GM12878 (cell line): ENCODE data around the gene PRUNE2. TPM values are rescaled to one million over a fixed set of nuclear protein-coding genes. Genes with fewer than 3 reads are reported as not detected.

Source experiments
- ATAC-seq: fragments of 200-7000 bp; cut with Tn5 transposase; 3 replicates; pipeline ENCODE4 v1.9.1; 2020; ENCODE audit warnings: mild to moderate bottlenecking, moderate library complexity
- BruUV-seq: library from RNA; stranded (reverse); fragments of 400-500 nt; replicated peaks from 2 replicates; lab custom pipeline; 2021; lab: Mats Ljungman, UMichigan
- CTCF ChIA-PET: fragments of 300-600 bp; sonication (Branson Sonifier 250); formaldehyde crosslinking; extraction: SDS; loops from one replicate; lab custom pipeline; 2021; ENCODE audit warnings: inconsistent platforms; lab: Yijun Ruan, JAX
- POLR2A ChIA-PET: fragments of 350-600 bp; formaldehyde crosslinking; extraction: SDS; loops from one replicate; lab custom pipeline; 2021; ENCODE audit warnings: inconsistent platforms; lab: Charles Lee
- RAD21 ChIA-PET: fragments of 300-600 bp; sonication (Branson Sonifier 250); formaldehyde crosslinking; loops from one replicate; lab custom pipeline; 2023; ENCODE audit warnings: antibody characterized with exemption; ENCODE audit not compliant: unreplicated experiment; lab: Charles Lee
- SMC1A ChIA-PET: fragments of 300-600 bp; sonication (Branson Sonifier 250); formaldehyde crosslinking; loops from one replicate; lab custom pipeline; 2023; ENCODE audit not compliant: unreplicated experiment, uncharacterized antibody; lab: Charles Lee
- DNase-seq: peaks from one replicate; pipeline ENCODE4 v3.0.0-alpha.2; 2011; ENCODE audit warnings: low read depth, low spot score
- FAIRE-seq: peaks from 3 replicates; lab custom pipeline; 2011; peaks lifted over from hg19 to GRCh38; lab: Jason Lieb, UNC
- H2AFZ ChIP-seq: 2 replicates; pipeline ENCODE4 v1.6.0; 2011; ENCODE audit warnings: low read depth, low read length, control low read depth; ENCODE audit not compliant: control insufficient read depth
- H3K27ac ChIP-seq: 2 replicates; pipeline ENCODE4 v1.5.1; 2011; ENCODE audit warnings: control low read depth; ENCODE audit not compliant: control insufficient read depth, insufficient read depth
- H3K27me3 ChIP-seq, 2 experiments: replicated peaks in 1 of 2; 2 replicates each; pipeline versions ENCODE4 v1.6.0 to v1.6.1; 2011; ENCODE audit warnings: low read length in 1 of 2; ENCODE audit not compliant: control insufficient read depth in 2 of 2, insufficient read depth in 2 of 2
- H3K36me3 ChIP-seq, 2 experiments: 2 replicates each; pipeline ENCODE4 v1.5.1; 2011; ENCODE audit warnings: low read length in 1 of 2; ENCODE audit not compliant: control insufficient read depth in 2 of 2, insufficient read depth in 2 of 2
- H3K4me1 ChIP-seq: 2 replicates; pipeline ENCODE4 v1.6.1; 2011; ENCODE audit warnings: mild to moderate bottlenecking, low read length, moderate library complexity, mixed read lengths; ENCODE audit not compliant: control insufficient read depth, insufficient read depth
- H3K4me2 ChIP-seq: 2 replicates; pipeline ENCODE4 v1.6.0; 2011; ENCODE audit warnings: control low read depth; ENCODE audit not compliant: control insufficient read depth, insufficient read depth
- H3K4me3 ChIP-seq: fragments of 200-600 bp; sonication (generic); 2 replicates; pipeline ENCODE4 v1.5.1; 2016
- H3K79me2 ChIP-seq: 2 replicates; pipeline ENCODE4 v1.6.0; 2011; ENCODE audit warnings: low read length; ENCODE audit not compliant: control insufficient read depth, insufficient read depth
- H3K9ac ChIP-seq: 2 replicates; pipeline ENCODE4 v1.8.0; 2011; ENCODE audit warnings: low read length, control low read depth, mixed read lengths; ENCODE audit not compliant: control insufficient read depth, insufficient read depth
- H3K9me3 ChIP-seq: replicated peaks from 3 replicates; pipeline ENCODE4 v1.5.1; 2011; ENCODE audit warnings: mild to moderate bottlenecking, low read length; ENCODE audit not compliant: control insufficient read depth, insufficient read depth
- H4K20me1 ChIP-seq: 2 replicates; pipeline ENCODE4 v1.6.0; 2011; ENCODE audit not compliant: control insufficient read depth, insufficient read depth
- BRCA1 ChIP-seq: IDR thresholded peaks from 2 replicates; pipeline ENCODE4 v1.6.1; 2011; ENCODE audit warnings: low read depth, low read length, improper control_type of control experiment
- HCFC1 ChIP-seq: fragments of 150-350 bp; IDR thresholded peaks from 2 replicates; pipeline ENCODE4 v1.6.1; 2014; ENCODE audit warnings: low read length
- SMARCA5 ChIP-seq: fragments of 450-650 bp; IDR thresholded peaks from 2 replicates; pipeline ENCODE4 v1.6.1; 2017; ENCODE audit warnings: mild to moderate bottlenecking
- WGBS: methylation state at CpG from one replicate; pipeline ENCODE4 v1.1.6; 2016; ENCODE audit warnings: low lambda C conversion rate; ENCODE audit not compliant: insufficient replicate concordance, insufficient coverage; ENCODE audit errors: missing lambda C conversion rate; 5-methylcytosine and 5-hydroxymethylcytosine counted together
- in situ Hi-C: fragments of 300-500 bp; cut with MboI; formaldehyde crosslinking; loops from 9 replicates; pipeline ENCODE4 v1.14.3; 2018; ENCODE audit warnings: mixed read lengths
- intact Hi-C: fragments of 100-400 bp; cut with micrococcal nuclease; formaldehyde crosslinking; loops from one replicate; pipeline ENCODE4 v1.14.2; 2022; ENCODE audit not compliant: unreplicated experiment
- polyA plus RNA-seq, 11 experiments: library from polyadenylated mRNA; depleted of rRNA in 4 of 11; unstranded in 6 of 11; stranded (reverse) in 5 of 11; fragments of >200 nt; fragmentation: Nextera tagmentation in 4 of 11; fragmentation: Illumina TruSeq in 1 of 11; extraction: Ambion mirVana in 4 of 11; extraction: Trizol in 1 of 11; gene quantifications; 1 replicate in 1 of 11; 2 replicates in 10 of 11; pipeline versions ENCODE4 v1.2.1 to v1.2.3, GENCODE V29; 2011 to 2016; ENCODE audit warnings: inconsistent platforms in 2 of 11, missing spikeins in 2 of 11, low read depth in 1 of 11
- total RNA-seq, 4 experiments: library from RNA; depleted of rRNA in 3 of 4; stranded (reverse); fragments of >200 nt in 3 of 4; fragmentation: Illumina TruSeq in 1 of 4; extraction: Trizol in 1 of 4; gene quantifications; 2 replicates each; pipeline versions ENCODE4 v1.2.1 to v1.2.3, GENCODE V29; 2013 to 2021
- TF ChIP-seq, protein P1 (sequence below): fragments of 450-650 bp; IDR thresholded peaks from 2 replicates; pipeline ENCODE4 v1.6.1; 2016; ENCODE audit warnings: mild to moderate bottlenecking
- TF ChIP-seq, protein P2 (sequence below): fragments of 450-650 bp; IDR thresholded peaks from 2 replicates; pipeline ENCODE4 v1.6.1; 2017; ENCODE audit warnings: mild to moderate bottlenecking, moderate library complexity

PRUNE2 gene
- total and polyA plus RNA-seq, 10 of the 15 experiments (the other 5 are each of a cell fraction or from before 2014, with no cell fraction given): 0.07 to 0.63 (median 0.25) TPM

DNA sequence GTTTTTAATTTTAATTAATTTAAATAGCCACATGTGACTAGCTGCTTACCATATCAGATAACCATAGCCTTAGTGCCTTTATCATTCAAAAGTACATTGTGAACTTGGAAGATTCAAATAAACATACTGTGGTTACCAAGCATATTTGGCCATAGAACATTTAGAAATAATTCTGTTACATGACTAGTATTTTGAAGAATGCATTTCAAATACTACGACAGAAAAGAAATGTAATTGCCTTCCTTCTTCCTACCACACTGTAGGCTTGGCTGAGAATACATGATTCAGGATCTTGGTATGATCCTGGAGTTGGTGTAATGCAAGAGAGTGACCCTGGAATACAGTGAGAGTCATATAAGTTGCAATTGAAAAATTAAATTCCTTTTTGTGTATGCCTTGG lies 251.3 kb downstream of the PRUNE2 start:
- Histone ChIP-seq H3K4me3 (no peak overlapping the region), H3K9me3 (no peaks in the 10 kb centered on the region), H3K27ac (no peak overlapping the region), H3K27me3 (no peaks in the 10 kb centered on the region), H2AFZ (no peak overlapping the region), H4K20me1 (no peaks in the 10 kb centered on the region), H3K79me2 (no peaks in the 10 kb centered on the region), H3K4me2 (no peak overlapping the region), H3K9ac (no peak overlapping the region), H3K4me1 (peaks cover 4% of the 10 kb centered on the region), H3K36me3 (no peaks in the 10 kb centered on the region)
- ChIA-PET CTCF (no interaction called here), SMC1A (interaction anchor here (0.6 kb wide), 1 partner anchor 205 kb away, joined by 3 read pairs; no protein-coding TSS in a partner anchor), RAD21 (no interaction called here), POLR2A (no interaction called here)
- 0% methylated on average over 1 of the region's 1 CpG for WGBS
- no TSS peak for BruUV-seq
- TF ChIP-seq, protein P1, sequence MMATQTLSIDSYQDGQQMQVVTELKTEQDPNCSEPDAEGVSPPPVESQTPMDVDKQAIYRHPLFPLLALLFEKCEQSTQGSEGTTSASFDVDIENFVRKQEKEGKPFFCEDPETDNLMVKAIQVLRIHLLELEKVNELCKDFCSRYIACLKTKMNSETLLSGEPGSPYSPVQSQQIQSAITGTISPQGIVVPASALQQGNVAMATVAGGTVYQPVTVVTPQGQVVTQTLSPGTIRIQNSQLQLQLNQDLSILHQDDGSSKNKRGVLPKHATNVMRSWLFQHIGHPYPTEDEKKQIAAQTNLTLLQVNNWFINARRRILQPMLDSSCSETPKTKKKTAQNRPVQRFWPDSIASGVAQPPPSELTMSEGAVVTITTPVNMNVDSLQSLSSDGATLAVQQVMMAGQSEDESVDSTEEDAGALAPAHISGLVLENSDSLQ: no peak
- TF ChIP-seq HCFC1: no peak
- TF ChIP-seq BRCA1: no peak
- TF ChIP-seq, protein P2, sequence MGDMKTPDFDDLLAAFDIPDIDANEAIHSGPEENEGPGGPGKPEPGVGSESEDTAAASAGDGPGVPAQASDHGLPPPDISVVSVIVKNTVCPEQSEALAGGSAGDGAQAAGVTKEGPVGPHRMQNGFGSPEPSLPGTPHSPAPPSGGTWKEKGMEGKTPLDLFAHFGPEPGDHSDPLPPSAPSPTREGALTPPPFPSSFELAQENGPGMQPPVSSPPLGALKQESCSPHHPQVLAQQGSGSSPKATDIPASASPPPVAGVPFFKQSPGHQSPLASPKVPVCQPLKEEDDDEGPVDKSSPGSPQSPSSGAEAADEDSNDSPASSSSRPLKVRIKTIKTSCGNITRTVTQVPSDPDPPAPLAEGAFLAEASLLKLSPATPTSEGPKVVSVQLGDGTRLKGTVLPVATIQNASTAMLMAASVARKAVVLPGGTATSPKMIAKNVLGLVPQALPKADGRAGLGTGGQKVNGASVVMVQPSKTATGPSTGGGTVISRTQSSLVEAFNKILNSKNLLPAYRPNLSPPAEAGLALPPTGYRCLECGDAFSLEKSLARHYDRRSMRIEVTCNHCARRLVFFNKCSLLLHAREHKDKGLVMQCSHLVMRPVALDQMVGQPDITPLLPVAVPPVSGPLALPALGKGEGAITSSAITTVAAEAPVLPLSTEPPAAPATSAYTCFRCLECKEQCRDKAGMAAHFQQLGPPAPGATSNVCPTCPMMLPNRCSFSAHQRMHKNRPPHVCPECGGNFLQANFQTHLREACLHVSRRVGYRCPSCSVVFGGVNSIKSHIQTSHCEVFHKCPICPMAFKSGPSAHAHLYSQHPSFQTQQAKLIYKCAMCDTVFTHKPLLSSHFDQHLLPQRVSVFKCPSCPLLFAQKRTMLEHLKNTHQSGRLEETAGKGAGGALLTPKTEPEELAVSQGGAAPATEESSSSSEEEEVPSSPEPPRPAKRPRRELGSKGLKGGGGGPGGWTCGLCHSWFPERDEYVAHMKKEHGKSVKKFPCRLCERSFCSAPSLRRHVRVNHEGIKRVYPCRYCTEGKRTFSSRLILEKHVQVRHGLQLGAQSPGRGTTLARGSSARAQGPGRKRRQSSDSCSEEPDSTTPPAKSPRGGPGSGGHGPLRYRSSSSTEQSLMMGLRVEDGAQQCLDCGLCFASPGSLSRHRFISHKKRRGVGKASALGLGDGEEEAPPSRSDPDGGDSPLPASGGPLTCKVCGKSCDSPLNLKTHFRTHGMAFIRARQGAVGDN: no peak
- no peak for TF ChIP-seq SMARCA5
- in situ Hi-C loops (no loop called here), intact Hi-C loops (no loop called here)
- FAIRE-seq (no peak), DNase-seq (no peak), ATAC-seq (no peak)
